NCI-H345 treated with DMSO at 0.1 percent for 48 hours (cell line): ENCODE measurements around the gene PAH.

Experiments
- DNase-seq: peaks from one replicate; lab custom pipeline; 2025; ENCODE audit not compliant: unreplicated experiment; lab: John Stamatoyannopoulos, UW

The PAH gene

GRCh38 chr12:102950950-102951619, 34.0 kb upstream of the PAH start:
- peak; percentile 62 for DNase-seq

- peak; percentile 32 for DNase-seq
Observed at GRCh38 chr12:102950107-102950949, 33.3 kb upstream of the PAH start.

GRCh38 chr12:102948941-102949352, 31.9 kb upstream of the PAH start:
- peak; percentile 76 for DNase-seq

GRCh38 chr12:102946042-102946441, 29.0 kb upstream of the PAH start:
- no peak for DNase-seq

- no peak for DNase-seq
Observed at GRCh38 chr12:102939670-102940222, 22.7 kb upstream of the PAH start.

GRCh38 chr12:102939059-102939458, 22.0 kb upstream of the PAH start:
- no peak for DNase-seq

GRCh38 chr12:102933168-102933567, 16.1 kb upstream of the PAH start:
- no peak for DNase-seq

GRCh38 chr12:102927220-102927619, 10.2 kb upstream of the PAH start:
- DNase-seq, result no peak

GRCh38 chr12:102921240-102921639, 4.2 kb upstream of the PAH start:
- no peak for DNase-seq

- no peak for DNase-seq
Observed at GRCh38 chr12:102920271-102920670, 3.2 kb upstream of the PAH start.

GRCh38 chr12:102918840-102919239, 1.8 kb upstream of the PAH start:
- DNase-seq, result no peak

GRCh38 chr12:102916252-102917025, 605 bp downstream of the PAH start:
- no peak for DNase-seq

- no peak for DNase-seq
Observed at GRCh38 chr12:102913453-102914226, 3.4 kb downstream of the PAH start.

- no peak for DNase-seq
Observed at GRCh38 chr12:102912258-102912657, 4.8 kb downstream of the PAH start.

GRCh38 chr12:102911320-102911719, 5.7 kb downstream of the PAH start:
- DNase-seq, result no peak

GRCh38 chr12:102910792-102911191, 6.3 kb downstream of the PAH start:
- DNase-seq, result no peak

GRCh38 chr12:102910137-102910536, 6.9 kb downstream of the PAH start:
- DNase-seq, result no peak

- no peak for DNase-seq
Observed at GRCh38 chr12:102907918-102908317, 9.1 kb downstream of the PAH start.

- no peak for DNase-seq
Observed at GRCh38 chr12:102905229-102905628, 11.8 kb downstream of the PAH start.

- DNase-seq, result no peak
Observed at GRCh38 chr12:102903337-102904007, 13.6 kb downstream of the PAH start.
